Dendritic cell treated with granulocyte-macrophage colony-stimulating factor and Interleukin-4, amounts not matched to agents 40 ng/mL and 50 ng/mL, for 4 days (primary cell): ENCODE results near the gene CCDC97.
A peak's percentile ranks its signal among the peaks of the same experiment; 100 is the strongest.
"Not testable (repeated sequence)": the region's sequence is repeated elsewhere in the genome, so short reads cannot be mapped to it uniquely, and the experiment has no call there.

Experiments
- H3K27ac Mint-ChIP-seq: one replicate; pipeline ENCODE4 v1.8.0; 2022; ENCODE audit warnings: mild to moderate bottlenecking, mixed read lengths
- H3K27me3 Mint-ChIP-seq: one replicate; pipeline ENCODE4 v1.8.0; 2022; ENCODE audit warnings: mild to moderate bottlenecking, mixed read lengths
- H3K36me3 Mint-ChIP-seq: one replicate; pipeline ENCODE4 v1.8.0; 2022; ENCODE audit warnings: low read depth, mixed read lengths
- H3K4me1 Mint-ChIP-seq: one replicate; pipeline ENCODE4 v1.8.0; 2022; ENCODE audit warnings: low read depth, mixed read lengths
- H3K4me3 Mint-ChIP-seq: one replicate; pipeline ENCODE4 v1.8.0; 2022; ENCODE audit warnings: mild to moderate bottlenecking, moderate library complexity, mixed read lengths
- H3K9me3 Mint-ChIP-seq: one replicate; pipeline ENCODE4 v1.8.0; 2022; ENCODE audit warnings: mixed read lengths
- intact Hi-C: fragments of 100-400 bp; cut with micrococcal nuclease; formaldehyde crosslinking; loops from one replicate; pipeline ENCODE4 v1.15.0; 2022

The CCDC97 gene

GRCh38 chr19:41346916-41347315 lies 36.9 kb downstream of the CCDC97 start:
- H3K4me3 Mint-ChIP-seq, intact Hi-C loops, H3K9me3 Mint-ChIP-seq, H3K27ac Mint-ChIP-seq, H3K27me3 Mint-ChIP-seq: not testable (repeated sequence)
- Mint-ChIP-seq H3K36me3 (peaks cover 98% of the 10 kb centered on the region), H3K4me1 (peaks cover 60% of the 10 kb centered on the region)

DNA sequence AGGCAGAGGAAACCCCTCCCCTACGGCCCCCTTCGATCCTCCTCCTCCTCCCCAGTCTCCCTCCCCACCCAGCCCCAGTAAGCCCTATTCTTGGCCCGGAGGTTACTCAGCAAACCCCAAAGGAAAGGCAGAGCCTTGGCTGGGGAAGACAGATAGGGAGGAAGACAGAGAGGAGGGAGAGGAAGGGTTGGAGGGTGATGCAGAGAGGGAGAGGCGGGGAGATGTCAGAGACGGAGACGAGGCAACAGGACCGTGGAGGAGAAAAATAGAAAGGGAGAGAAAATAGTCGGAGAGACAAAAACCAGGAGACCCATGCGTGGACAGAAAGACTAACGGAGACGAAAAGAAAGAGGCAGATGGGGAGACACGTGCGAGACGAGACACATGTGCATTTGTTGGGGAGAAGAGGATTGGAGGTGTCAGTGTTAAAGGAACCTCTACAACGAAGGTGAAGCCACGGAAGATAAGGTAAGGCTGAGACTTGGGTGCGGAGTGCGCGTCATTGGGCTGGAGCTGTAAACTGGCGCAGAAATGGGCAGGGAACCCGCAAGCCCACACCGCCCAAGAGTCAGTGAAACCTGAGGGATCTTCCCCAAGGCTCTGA lies 40.9 kb downstream of the CCDC97 start:
- Mint-ChIP-seq H3K4me3 (peak overlapping the region; percentile 100), H3K36me3 (peaks cover 82% of the 10 kb centered on the region), H3K27me3 (no peaks in the 10 kb centered on the region), H3K4me1 (peaks cover 47% of the 10 kb centered on the region), H3K27ac (peak overlapping the region; percentile 88), H3K9me3 (no peaks in the 10 kb centered on the region)
- intact Hi-C loops, result loop anchor here (1.0 to 10.0 kb wide), 3 partner anchors 39 to 74 kb away; partner anchors contain the start of genes B3GNT8, BCKDHA, CCDC97 and EXOSC5

DNA sequence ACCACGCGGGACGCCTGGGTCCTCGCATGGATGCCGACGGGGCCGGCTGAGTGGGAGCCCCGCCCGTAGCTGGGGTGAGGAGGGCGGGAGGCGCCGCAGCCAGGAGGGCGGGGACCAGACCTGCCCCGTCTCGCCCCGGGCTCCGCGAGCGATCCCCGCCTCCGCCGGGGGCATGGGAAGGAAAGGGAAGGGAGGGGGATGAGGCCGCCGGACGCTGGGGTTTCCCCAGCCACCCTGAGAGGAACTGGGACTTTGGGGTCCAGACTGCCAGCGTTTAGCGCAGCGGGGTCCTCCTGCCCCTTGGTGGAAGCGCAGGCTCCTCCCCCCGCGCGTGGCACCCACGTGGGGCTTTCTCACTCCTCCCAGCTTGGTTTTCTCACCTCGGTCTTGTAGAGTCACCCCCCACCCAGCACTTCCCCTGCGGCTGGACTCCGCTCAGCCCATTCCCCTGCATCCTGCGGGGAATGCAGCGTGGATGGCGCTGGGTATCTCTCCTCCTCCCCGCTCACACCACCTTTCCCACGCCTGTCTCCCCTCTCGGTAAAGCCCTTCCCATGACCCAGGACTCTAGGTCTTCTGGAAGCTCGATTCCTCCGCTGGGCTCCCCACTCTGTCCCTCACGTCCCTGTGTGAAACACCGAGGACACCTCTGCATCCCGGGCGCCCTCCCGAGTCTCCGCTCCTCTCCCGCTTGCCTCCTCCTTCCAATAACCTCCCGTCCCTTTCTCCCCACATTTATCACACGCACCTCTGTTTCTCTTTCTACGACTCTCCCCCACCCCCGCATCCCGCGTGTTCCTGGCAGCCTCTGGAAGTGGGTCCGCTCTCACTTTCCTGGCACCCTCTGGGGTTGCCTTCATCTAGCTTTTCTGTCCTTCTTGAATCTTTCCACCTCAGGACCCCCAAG lies 41.6 kb downstream of the CCDC97 start:
- no peaks in the 10 kb centered on the region for H3K9me3 Mint-ChIP-seq
- H3K4me1 Mint-ChIP-seq, result peaks cover 54% of the 10 kb centered on the region
- no peaks in the 10 kb centered on the region for H3K27me3 Mint-ChIP-seq
- intact Hi-C loops, result loop anchor here (1.0 to 10.0 kb wide), 3 partner anchors 39 to 73 kb away; partner anchors contain the start of genes B3GNT8, BCKDHA, CCDC97 and EXOSC5
- H3K27ac Mint-ChIP-seq, result peak overlapping the region; percentile 88
- peaks cover 80% of the 10 kb centered on the region for H3K36me3 Mint-ChIP-seq
- H3K4me3 Mint-ChIP-seq, result peak overlapping the region; percentile 100

- Mint-ChIP-seq H3K4me1 (peaks cover 61% of the 10 kb centered on the region), H3K36me3 (peaks cover 80% of the 10 kb centered on the region), H3K9me3 (no peaks in the 10 kb centered on the region), H3K27ac (peak overlapping the region; percentile 88), H3K27me3 (no peaks in the 10 kb centered on the region), H3K4me3 (peak overlapping the region; percentile 100)
- intact Hi-C loops, result loop anchor here (5.0 to 10.0 kb wide), 2 partner anchors 40 to 73 kb away; partner anchors contain the start of genes B3GNT8 and CCDC97
Measured at GRCh38 chr19:41352279-41352608, 42.3 kb downstream of the CCDC97 start.

GRCh38 chr19:41352609-41353465 lies 42.9 kb downstream of the CCDC97 start:
- Mint-ChIP-seq H3K9me3 (no peaks in the 10 kb centered on the region), H3K27ac (peak overlapping the region; percentile 88), H3K27me3 (no peaks in the 10 kb centered on the region), H3K4me1 (peaks cover 67% of the 10 kb centered on the region), H3K4me3 (peak overlapping the region; percentile 100), H3K36me3 (peaks cover 74% of the 10 kb centered on the region)
- intact Hi-C loops, result loop anchor here (1.0 to 10.0 kb wide), 3 partner anchors 24 to 72 kb away; partner anchors contain the start of genes B3GNT8 and CCDC97

- Mint-ChIP-seq H3K27me3 (no peaks in the 10 kb centered on the region), H3K4me3 (peak within 1 kb of the TSS; percentile 100), H3K36me3 (peaks cover 65% of the 10 kb centered on the region), H3K27ac (peak within 1 kb of the TSS; percentile 88), H3K9me3 (no peaks in the 10 kb centered on the region), H3K4me1 (peaks cover 68% of the 10 kb centered on the region)
- intact Hi-C loops, result loop anchor here (1.0 to 10.0 kb wide), 3 partner anchors 24 to 71 kb away; partner anchors contain the start of genes B3GNT8 and CCDC97
Measured at GRCh38 chr19:41353466-41354342, 43.7 kb downstream of the CCDC97 start, which contains the start of gene TGFB1. Gene TGFB1 (minus strand): TSS chr19:41353922. CDS start chr19:41353044, 878 bp downstream.

DNA sequence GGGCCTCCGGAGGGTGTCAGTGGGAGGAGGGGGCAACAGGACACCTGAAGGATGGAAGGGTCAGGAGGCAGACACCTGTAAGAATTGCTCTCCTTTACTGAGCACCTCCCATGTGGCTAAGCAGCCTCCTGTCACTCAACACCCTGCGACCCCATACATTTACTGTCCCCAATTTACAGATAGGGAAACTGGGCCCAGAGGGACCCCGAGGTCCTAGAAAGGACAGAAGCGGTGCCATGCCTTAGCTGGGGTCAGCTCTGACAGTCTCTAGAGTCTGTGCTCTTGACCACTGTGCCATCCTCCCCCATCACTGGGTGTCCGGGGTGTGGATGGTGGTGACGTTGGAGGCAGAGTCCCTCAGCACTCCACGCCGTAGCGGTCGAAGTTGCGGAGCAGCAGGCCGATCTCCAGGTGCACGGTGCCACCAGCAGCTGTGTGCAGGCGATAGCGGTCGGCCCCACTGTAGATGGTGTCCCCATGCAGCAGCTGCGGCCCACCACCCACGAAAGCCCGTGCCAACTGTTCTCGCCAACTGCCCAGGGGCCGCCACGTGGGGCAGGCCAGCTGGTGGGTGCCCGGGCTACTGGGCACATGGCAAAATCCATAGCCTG lies 44.5 kb downstream of the CCDC97 start:
- intact Hi-C loops, result loop anchor here (5.0 to 10.0 kb wide), 2 partner anchors 42 to 70 kb away; partner anchors contain the start of genes B3GNT8 and CCDC97
- Mint-ChIP-seq H3K36me3 (peaks cover 58% of the 10 kb centered on the region), H3K4me3 (peak overlapping the region; percentile 70), H3K27ac (peak overlapping the region; percentile 88), H3K4me1 (peaks cover 60% of the 10 kb centered on the region), H3K27me3 (no peaks in the 10 kb centered on the region), H3K9me3 (no peaks in the 10 kb centered on the region)

DNA sequence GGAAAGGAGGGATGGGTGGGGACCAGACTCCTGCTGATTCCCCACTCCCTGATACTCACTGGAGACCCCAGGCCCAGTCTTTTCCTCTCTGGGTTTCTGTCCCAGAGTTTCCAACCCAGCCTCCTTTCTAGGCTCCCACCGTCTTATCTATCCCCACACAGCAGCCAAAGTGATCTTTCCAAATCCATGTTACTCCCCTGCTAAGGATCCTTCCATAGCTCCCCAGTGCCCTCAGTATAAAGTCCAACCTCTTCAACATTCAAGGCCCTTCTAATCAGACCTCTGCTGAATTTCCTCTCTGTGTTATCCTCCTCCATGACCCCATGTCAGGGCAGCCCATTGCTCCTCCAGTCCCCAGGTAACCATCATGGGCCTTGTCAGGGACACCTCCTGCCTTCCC lies 45.1 kb downstream of the CCDC97 start:
- no peaks in the 10 kb centered on the region for H3K9me3 Mint-ChIP-seq
- no peak overlapping the region for H3K4me3 Mint-ChIP-seq
- H3K27ac Mint-ChIP-seq, result peak overlapping the region; percentile 55
- H3K4me1 Mint-ChIP-seq, result peaks cover 59% of the 10 kb centered on the region
- intact Hi-C loops, result loop anchor here (10.0 kb wide), 1 partner anchor 70 kb away; the partner anchor contains the start of gene B3GNT8
- H3K36me3 Mint-ChIP-seq, result peaks cover 57% of the 10 kb centered on the region
- no peaks in the 10 kb centered on the region for H3K27me3 Mint-ChIP-seq

GRCh38 chr19:41355802-41356201 lies 45.8 kb downstream of the CCDC97 start:
- intact Hi-C loops, result loop anchor here (10.0 kb wide), 1 partner anchor 69 kb away; the partner anchor contains the start of gene B3GNT8
- H3K9me3 Mint-ChIP-seq, result no peaks in the 10 kb centered on the region
- no peak overlapping the region for H3K4me3 Mint-ChIP-seq
- H3K36me3 Mint-ChIP-seq, result peaks cover 53% of the 10 kb centered on the region
- H3K27ac Mint-ChIP-seq, result peak overlapping the region; percentile 55
- no peaks in the 10 kb centered on the region for H3K27me3 Mint-ChIP-seq
- peaks cover 55% of the 10 kb centered on the region for H3K4me1 Mint-ChIP-seq

DNA sequence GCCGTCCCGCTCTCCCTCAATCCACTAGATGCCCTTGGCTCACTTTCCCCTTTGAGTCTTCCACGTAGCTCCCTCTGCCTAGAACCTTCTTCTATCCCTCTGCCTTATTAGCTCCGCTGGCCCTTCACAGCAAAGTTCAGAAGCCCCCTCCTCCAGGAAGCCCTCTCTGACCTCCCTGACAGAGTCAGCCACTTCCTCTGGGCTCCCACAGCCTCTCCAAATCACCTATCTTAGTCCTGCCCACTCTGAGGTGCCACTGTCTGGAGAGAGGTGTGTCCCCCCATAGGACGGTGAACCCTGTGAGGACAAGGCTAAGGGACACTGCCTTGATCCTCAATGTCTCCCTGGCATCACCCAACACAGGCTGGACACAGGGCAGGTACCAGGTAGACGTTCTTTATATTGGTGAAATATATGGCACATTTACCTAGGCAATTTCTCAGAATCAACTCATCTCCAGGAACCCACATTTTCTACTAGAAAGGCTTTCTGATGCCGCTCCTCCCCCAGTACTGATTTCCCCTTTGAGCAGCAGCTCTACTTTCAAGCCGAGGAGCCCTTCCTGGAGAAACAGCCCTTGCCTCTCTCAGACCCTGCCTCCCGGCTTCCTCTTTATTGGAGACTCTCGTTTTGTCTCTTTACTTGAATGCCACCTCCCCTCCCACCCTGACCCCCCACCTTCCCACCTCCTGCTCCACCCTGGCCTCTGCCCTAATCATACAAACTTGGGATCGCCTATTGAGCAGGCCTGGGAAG lies 47.2 kb downstream of the CCDC97 start:
- Mint-ChIP-seq H3K27ac (peak overlapping the region; percentile 86), H3K4me3 (peak overlapping the region; percentile 30), H3K36me3 (peaks cover 41% of the 10 kb centered on the region), H3K27me3 (no peaks in the 10 kb centered on the region), H3K9me3 (no peaks in the 10 kb centered on the region), H3K4me1 (peaks cover 51% of the 10 kb centered on the region)
- intact Hi-C loops, result loop anchor here (10.0 kb wide), 1 partner anchor 68 kb away; the partner anchor contains the start of gene B3GNT8

DNA sequence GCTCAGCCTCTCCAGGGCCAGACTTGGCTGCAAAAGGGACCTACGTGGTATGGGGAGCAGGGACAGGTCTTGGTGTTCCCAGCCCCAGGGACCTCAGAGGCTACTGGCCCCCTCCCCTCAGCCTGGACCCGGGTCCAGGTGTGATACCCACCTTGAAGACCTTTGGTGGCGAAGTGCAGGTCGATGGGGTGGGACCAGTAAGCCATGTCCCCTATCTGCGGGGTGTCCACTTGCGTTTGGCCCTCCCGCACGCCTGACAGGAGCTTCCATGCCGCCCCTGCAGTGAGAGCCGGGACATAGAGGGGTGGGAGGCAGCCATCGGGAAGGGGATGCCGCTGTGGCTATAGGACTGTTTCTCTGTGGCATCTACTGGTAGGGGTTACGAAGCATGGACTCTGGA lies 47.8 kb downstream of the CCDC97 start:
- intact Hi-C loops, result loop anchor here (10.0 kb wide), 1 partner anchor 67 kb away; the partner anchor contains the start of gene B3GNT8
- Mint-ChIP-seq H3K9me3 (no peaks in the 10 kb centered on the region), H3K27ac (peak overlapping the region; percentile 86), H3K27me3 (no peaks in the 10 kb centered on the region), H3K4me3 (no peak overlapping the region), H3K4me1 (peaks cover 54% of the 10 kb centered on the region), H3K36me3 (peaks cover 35% of the 10 kb centered on the region)
